Neural cell (in vitro differentiated cells): ENCODE measurements around the gene RIN3. TPM values are rescaled to one million over a fixed set of nuclear protein-coding genes. Genes with fewer than 3 reads are reported as not detected.
A peak's percentile ranks its signal among the peaks of the same experiment; 100 is the strongest.

ENCODE experiments used
- H2AFZ ChIP-seq: fragments of 200-600, 300-800 bp; sonication (generic), shearing (Covaris generic); 2 replicates; pipeline ENCODE4 v1.6.0; 2014; ENCODE audit warnings: low read depth, mild to moderate bottlenecking, antibody characterized with exemption, low read length, moderate library complexity
- H3F3A ChIP-seq: fragments of 200-600 bp; shearing (Covaris generic); 2 replicates; pipeline ENCODE4 v1.6.1; 2016; ENCODE audit warnings: mild to moderate bottlenecking, moderate library complexity, mixed read lengths, antibody characterized with exemption, low read length; ENCODE audit not compliant: insufficient read depth, poor library complexity, severe bottlenecking
- H3K27ac ChIP-seq: fragments of 200-600, 300-800 bp; sonication (generic), shearing (Covaris generic); 2 replicates; pipeline ENCODE4 v1.5.1; 2014; ENCODE audit warnings: mild to moderate bottlenecking, low read length, moderate library complexity
- H3K27me3 ChIP-seq: fragments of 300-800, 200-600 bp; sonication (generic), shearing (Covaris generic); 2 replicates; pipeline ENCODE4 v1.6.0; 2014; ENCODE audit warnings: mild to moderate bottlenecking, low read depth, low read length, moderate library complexity; ENCODE audit not compliant: insufficient read depth
- H3K36me3 ChIP-seq: fragments of 300-800, 200-600 bp; sonication (generic), shearing (Covaris generic); 2 replicates; pipeline ENCODE4 v1.5.1; 2014; ENCODE audit warnings: mild to moderate bottlenecking, antibody characterized with exemption, low read length, moderate library complexity; ENCODE audit not compliant: insufficient read depth
- H3K4me2 ChIP-seq: fragments of 300-800, 200-600 bp; sonication (generic), shearing (Covaris generic); 2 replicates; pipeline ENCODE4 v1.6.0; 2014; ENCODE audit warnings: mild to moderate bottlenecking, low read length
- H3K4me3 ChIP-seq: fragments of 300-800, 200-600 bp; sonication (generic), shearing (Covaris generic); 2 replicates; pipeline ENCODE4 v1.5.1; 2014; ENCODE audit warnings: mild to moderate bottlenecking, low read length, moderate library complexity
- H3K79me2 ChIP-seq: fragments of 200-600 bp; shearing (Covaris generic); replicated peaks from 2 replicates; pipeline ENCODE4 v1.6.0; 2014; ENCODE audit warnings: mild to moderate bottlenecking, low read length, moderate library complexity; ENCODE audit not compliant: insufficient read depth
- H3K9ac ChIP-seq: fragments of 300-800, 200-600 bp; sonication (generic), shearing (Covaris generic); 2 replicates; pipeline ENCODE4 v1.6.1; 2016; ENCODE audit warnings: mild to moderate bottlenecking, low read length, mixed read lengths
- H3K9me2 ChIP-seq: fragments of 200-600 bp; shearing (Covaris generic); 2 replicates; pipeline ENCODE4 v1.6.1; 2016; ENCODE audit warnings: mild to moderate bottlenecking, low read length, mixed read lengths; ENCODE audit not compliant: insufficient read depth
- H3K9me3 ChIP-seq: fragments of 200-600, 300-800 bp; sonication (generic), shearing (Covaris generic); 2 replicates; pipeline ENCODE4 v1.6.1; 2016; ENCODE audit warnings: mild to moderate bottlenecking, mixed run types, low read length, moderate library complexity, mixed read lengths
- H4K20me1 ChIP-seq: fragments of 200-600 bp; shearing (Covaris generic); 2 replicates; pipeline ENCODE4 v1.6.1; 2016; ENCODE audit warnings: mild to moderate bottlenecking, mixed run types; ENCODE audit not compliant: insufficient read depth
- EP300 ChIP-seq: fragments of 450-650 bp; conservative IDR thresholded peaks from 2 replicates; pipeline ENCODE4 v1.6.1; 2014; ENCODE audit warnings: antibody characterized with exemption, mild to moderate bottlenecking, moderate library complexity; ENCODE audit not compliant: poor library complexity, severe bottlenecking
- EZH2 ChIP-seq: fragments of 200-600, 300-800 bp; shearing (Covaris generic), sonication (generic); IDR thresholded peaks from 2 replicates; pipeline ENCODE4 v1.6.1; 2014; ENCODE audit warnings: antibody characterized with exemption, low read length, borderline replicate concordance, mild to moderate bottlenecking; ENCODE audit not compliant: insufficient read depth, poor library complexity, severe bottlenecking
- MXI1 ChIP-seq: fragments of 450-650 bp; conservative IDR thresholded peaks from 2 replicates; pipeline ENCODE4 v1.6.1; 2014; ENCODE audit warnings: antibody characterized with exemption, mild to moderate bottlenecking; ENCODE audit not compliant: poor library complexity, severe bottlenecking
- POLR2AphosphoS5 ChIP-seq: IDR thresholded peaks from 2 replicates; pipeline ENCODE4 v1.6.1; 2012
- RAD21 ChIP-seq: fragments of 450-650 bp; conservative IDR thresholded peaks from 2 replicates; pipeline ENCODE4 v1.6.1; 2014; ENCODE audit warnings: antibody characterized with exemption, mild to moderate bottlenecking, moderate library complexity
- SMC3 ChIP-seq: fragments of 450-650 bp; conservative IDR thresholded peaks from 2 replicates; pipeline ENCODE4 v1.6.1; 2014; ENCODE audit warnings: antibody characterized with exemption, mild to moderate bottlenecking, moderate library complexity; ENCODE audit not compliant: poor library complexity
- TAF1 ChIP-seq: IDR thresholded peaks from 2 replicates; pipeline ENCODE4 v1.6.1; 2012; ENCODE audit warnings: low read depth
- polyA minus RNA-seq: library from RNA; depleted of rRNA, polyadenylated mRNA; stranded (reverse); fragments of >200 nt; gene quantifications from 2 replicates; pipeline ENCODE4 v1.2.3, GENCODE V29; 2014
- polyA plus RNA-seq: library from polyadenylated mRNA; depleted of rRNA; stranded (reverse); fragments of >200 nt; gene quantifications from 2 replicates; pipeline ENCODE4 v1.2.3, GENCODE V29; 2014
- TF ChIP-seq, protein P1 (sequence below): fragments of 450-650 bp; IDR thresholded peaks from 2 replicates; pipeline ENCODE4 v1.5.1; 2014; ENCODE audit warnings: antibody characterized with exemption, mild to moderate bottlenecking, moderate library complexity; ENCODE audit not compliant: poor library complexity, severe bottlenecking

Gene RIN3
- polyA plus RNA-seq (not detected in 2 replicates), polyA minus RNA-seq (not detected in 2 replicates)

GRCh38 chr14:92513204-92513965, at the start of gene RIN3:
Gene RIN3 (plus strand): TSS chr14:92513781. CDS start chr14:92513933, 152 bp downstream.
- H3K9ac ChIP-seq = no peak within 1 kb of the TSS
- no peak within 1 kb of the TSS for H3K27ac ChIP-seq
- H3K4me3 ChIP-seq = peak within 1 kb of the TSS; percentile 47

DNA sequence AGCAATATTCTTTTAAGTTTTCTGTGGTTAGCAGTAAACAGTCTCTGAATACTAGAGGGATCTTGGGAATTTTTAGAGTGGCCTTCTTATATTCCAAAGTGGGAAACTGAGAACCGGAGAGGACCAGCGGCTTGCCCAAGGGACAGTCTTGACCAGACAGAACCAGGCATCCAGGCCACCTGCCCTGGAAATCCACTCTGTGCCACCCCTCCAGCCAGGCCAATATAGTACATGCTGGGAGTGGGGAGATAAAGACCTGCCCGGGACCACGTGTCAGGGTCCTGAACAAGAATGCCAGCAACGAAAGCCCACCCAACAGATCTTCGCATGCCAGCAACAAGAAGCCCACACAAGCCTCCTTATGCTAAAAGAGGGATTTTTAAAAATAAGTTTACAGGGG, 49.4 kb upstream of the RIN3 start:
- Histone ChIP-seq H3K9ac (no peak overlapping the region), H3K27ac (no peak overlapping the region), H3K4me3 (no peak overlapping the region), H3K79me2 (no peaks in the 10 kb centered on the region), H3K36me3 (no peaks in the 10 kb centered on the region), H3K9me2 (no peaks in the 10 kb centered on the region), H3K4me2 (no peak overlapping the region), H3F3A (no peaks in the 10 kb centered on the region), H3K27me3 (no peaks in the 10 kb centered on the region), H3K9me3 (no peaks in the 10 kb centered on the region), H2AFZ (no peak overlapping the region), H4K20me1 (no peaks in the 10 kb centered on the region)
- no peak for TF ChIP-seq MXI1

More at GRCh38 chr14:92513204-92513965, at the start of gene RIN3:
- Histone ChIP-seq H3K36me3 (no peaks in the 10 kb centered on the region), H3K4me2 (no peak within 1 kb of the TSS), H3K27me3 (peaks cover 36% of the 10 kb centered on the region), H2AFZ (no peak within 1 kb of the TSS), H4K20me1 (no peaks in the 10 kb centered on the region), H3K79me2 (no peaks in the 10 kb centered on the region), H3F3A (no peaks in the 10 kb centered on the region), H3K9me3 (no peaks in the 10 kb centered on the region), H3K9me2 (no peaks in the 10 kb centered on the region)
- no peak for TF ChIP-seq POLR2AphosphoS5
- TF ChIP-seq, protein P1, sequence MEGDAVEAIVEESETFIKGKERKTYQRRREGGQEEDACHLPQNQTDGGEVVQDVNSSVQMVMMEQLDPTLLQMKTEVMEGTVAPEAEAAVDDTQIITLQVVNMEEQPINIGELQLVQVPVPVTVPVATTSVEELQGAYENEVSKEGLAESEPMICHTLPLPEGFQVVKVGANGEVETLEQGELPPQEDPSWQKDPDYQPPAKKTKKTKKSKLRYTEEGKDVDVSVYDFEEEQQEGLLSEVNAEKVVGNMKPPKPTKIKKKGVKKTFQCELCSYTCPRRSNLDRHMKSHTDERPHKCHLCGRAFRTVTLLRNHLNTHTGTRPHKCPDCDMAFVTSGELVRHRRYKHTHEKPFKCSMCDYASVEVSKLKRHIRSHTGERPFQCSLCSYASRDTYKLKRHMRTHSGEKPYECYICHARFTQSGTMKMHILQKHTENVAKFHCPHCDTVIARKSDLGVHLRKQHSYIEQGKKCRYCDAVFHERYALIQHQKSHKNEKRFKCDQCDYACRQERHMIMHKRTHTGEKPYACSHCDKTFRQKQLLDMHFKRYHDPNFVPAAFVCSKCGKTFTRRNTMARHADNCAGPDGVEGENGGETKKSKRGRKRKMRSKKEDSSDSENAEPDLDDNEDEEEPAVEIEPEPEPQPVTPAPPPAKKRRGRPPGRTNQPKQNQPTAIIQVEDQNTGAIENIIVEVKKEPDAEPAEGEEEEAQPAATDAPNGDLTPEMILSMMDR = no peak
- no peak for TF ChIP-seq RAD21
- TF ChIP-seq EP300 = no peak
- no peak for TF ChIP-seq MXI1

DNA sequence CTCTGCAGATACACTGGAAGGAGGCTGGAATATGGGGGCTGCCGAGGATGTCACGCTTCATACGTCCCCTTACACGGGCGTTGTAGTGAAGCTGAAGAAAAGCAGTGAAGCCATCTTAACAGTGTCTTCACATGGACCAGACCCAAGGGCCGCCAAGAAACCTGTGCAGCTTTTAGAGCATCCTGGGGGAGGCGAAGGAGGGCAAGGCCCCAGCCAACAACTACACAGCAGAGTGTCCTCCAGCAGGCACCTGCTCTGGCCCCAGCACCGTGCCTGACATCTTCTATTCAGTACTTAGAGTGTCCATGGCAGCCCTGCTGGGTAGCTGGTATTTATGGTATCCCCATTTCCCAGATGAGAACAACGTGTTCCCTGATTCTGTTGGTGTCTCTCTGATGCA, 48.9 kb upstream of the RIN3 start:
- no peaks in the 10 kb centered on the region for H3K9me2 ChIP-seq
- H4K20me1 ChIP-seq = no peaks in the 10 kb centered on the region
- H3K27ac ChIP-seq = no peak overlapping the region
- H3K79me2 ChIP-seq = no peaks in the 10 kb centered on the region
- no peaks in the 10 kb centered on the region for H3F3A ChIP-seq
- H3K27me3 ChIP-seq = no peaks in the 10 kb centered on the region
- no peaks in the 10 kb centered on the region for H3K9me3 ChIP-seq
- no peak overlapping the region for H2AFZ ChIP-seq
- H3K4me2 ChIP-seq = no peak overlapping the region
- H3K4me3 ChIP-seq = no peak overlapping the region
- TF ChIP-seq EP300 (no peak), TAF1 (no peak), RAD21 (no peak), EZH2 (no peak), SMC3 (no peak), POLR2AphosphoS5 (no peak)
- TF ChIP-seq, protein P1 = no peak
- no peaks in the 10 kb centered on the region for H3K36me3 ChIP-seq
- H3K9ac ChIP-seq = no peak overlapping the region
